Measurements from ENCODE around the gene MAD1L1. TPM values are rescaled to one million over a fixed set of nuclear protein-coding genes. Genes with fewer than 3 reads are reported as not detected.

Gene MAD1L1
- total and polyA plus RNA-seq, 2 of the 13 experiments (the other 11 are each of a cell fraction or from before 2014, with no cell fraction given) = 17.4 to 64.7 TPM

- no TSS peak for BruUV-seq (replicated peaks)
- intact Hi-C loops (cut with micrococcal nuclease; ENCODE audit: unreplicated experiment) = no loop called here
- TF ChIP-seq ZNF589 (CRISPR knock-in tag; conservative IDR thresholded peaks at IDR 0.05) = no peak
- no peak for TF ChIP-seq ZNF713 (CRISPR knock-in tag; IDR thresholded peaks at IDR 0.05)
- peak; percentile 26 for TF ChIP-seq AGO2 (optimal IDR thresholded peaks at IDR 0.05; ENCODE audit: low read depth, low read length)
- TF ChIP-seq GZF1 (CRISPR knock-in tag; IDR thresholded peaks at IDR 0.05) = no peak
- Histone ChIP-seq H3K9ac (ENCODE audit: insufficient read depth, low read depth, low read length) (no peak overlapping the region), H3K79me2 (ENCODE audit: insufficient read depth, low read length) (no peaks in the 10 kb centered on the region), H2AFZ (ENCODE audit: low read length) (no peak overlapping the region), H3K27me3 (ENCODE audit: control insufficient read depth in 1 of 2, insufficient read depth in 2 of 2, low read length in 2 of 2) (no peaks in the 10 kb centered on the region), H3K4me2 (ENCODE audit: low read depth, low read length) (no peak overlapping the region), H3K27ac (ENCODE audit: extremely low read length, insufficient read depth, low read length) (no peak overlapping the region), H3K4me1 (ENCODE audit: insufficient read depth, low read length) (no peaks in the 10 kb centered on the region), H3K9me3 (ENCODE audit: low read length) (no peaks in the 10 kb centered on the region), H3K36me3 (replicated peaks in 1 of 2; ENCODE audit: control insufficient read depth in 1 of 2, insufficient read depth in 2 of 2, low read length in 2 of 2) (peaks cover 3 to 15% of the 10 kb centered on the region in 2 experiments; a peak in 3 of 5 replicates), H4K20me1 (ENCODE audit: insufficient read depth, low read length) (no peaks in the 10 kb centered on the region), H3K4me3 (replicated peaks in 1 of 3; ENCODE audit: insufficient read depth in 1 of 3, low read depth in 2 of 3, low read length in 3 of 3) (no peak overlapping the region)
- CTCF ChIA-PET (ENCODE audit: low intra/inter-chr PET ratio, low total read pairs) = no interaction called here
- POLR2A ChIA-PET = no interaction called here
- DNase-seq (ENCODE audit: low spot score) (no peak), FAIRE-seq (no peak), ATAC-seq (no peak)
- over 99% methylated on average over 15 of the region's 33 CpGs for WGBS (ENCODE audit: low lambda C conversion rate)
- in situ Hi-C loops (cut with HindIII; ENCODE audit: extremely low pct_ligation_motif_present, low pct_unique_long_range_greater_than_20kb) = no loop called here
Observed at GRCh38 chr7:1973321-1974251, 259.2 kb downstream of the MAD1L1 start.

- DNase-seq (ENCODE audit: low spot score) (no peak), ATAC-seq (no peak), FAIRE-seq (no peak)
- H2AFZ ChIP-seq (ENCODE audit: low read length) = no peak overlapping the region
- 99% methylated on average over 8 of the region's 9 CpGs for WGBS (ENCODE audit: low lambda C conversion rate)
- no peaks in the 10 kb centered on the region for H3K27me3 ChIP-seq (ENCODE audit: control insufficient read depth in 1 of 2, insufficient read depth in 2 of 2, low read length in 2 of 2)
- no peaks in the 10 kb centered on the region for H4K20me1 ChIP-seq (ENCODE audit: insufficient read depth, low read length)
- no peak overlapping the region for H3K4me3 ChIP-seq (replicated peaks in 1 of 3; ENCODE audit: insufficient read depth in 1 of 3, low read depth in 2 of 3, low read length in 3 of 3)
- no TSS peak for BruUV-seq (replicated peaks)
- no peaks in the 10 kb centered on the region for H3K9me3 ChIP-seq (ENCODE audit: low read length)
- H3K36me3 ChIP-seq (replicated peaks in 1 of 2; ENCODE audit: control insufficient read depth in 1 of 2, insufficient read depth in 2 of 2, low read length in 2 of 2) = peaks cover 3 to 20% of the 10 kb centered on the region in 2 experiments; a peak in 3 of 5 replicates
- no peak overlapping the region for H3K4me2 ChIP-seq (ENCODE audit: low read depth, low read length)
- in situ Hi-C loops (cut with HindIII; ENCODE audit: extremely low pct_ligation_motif_present, low pct_unique_long_range_greater_than_20kb) (no loop called here), intact Hi-C loops (cut with micrococcal nuclease; ENCODE audit: unreplicated experiment) (no loop called here)
- H3K4me1 ChIP-seq (ENCODE audit: insufficient read depth, low read length) = no peaks in the 10 kb centered on the region
- H3K27ac ChIP-seq (ENCODE audit: extremely low read length, insufficient read depth, low read length) = no peak overlapping the region
- ChIA-PET POLR2A (no interaction called here), CTCF (ENCODE audit: low intra/inter-chr PET ratio, low total read pairs) (no interaction called here)
- no peaks in the 10 kb centered on the region for H3K79me2 ChIP-seq (ENCODE audit: insufficient read depth, low read length)
- H3K9ac ChIP-seq (ENCODE audit: insufficient read depth, low read depth, low read length) = no peak overlapping the region
- TF ChIP-seq ISL2 (CRISPR knock-in tag; IDR thresholded peaks at IDR 0.05) = no peak
- no peak for TF ChIP-seq EEA1 (CRISPR knock-in tag; IDR thresholded peaks at IDR 0.05; ENCODE audit: borderline replicate concordance)
- no peak for TF ChIP-seq ZNF468 (CRISPR knock-in tag; IDR thresholded peaks at IDR 0.05)
- no peak for TF ChIP-seq ZNF276 (CRISPR knock-in tag; IDR thresholded peaks at IDR 0.05; ENCODE audit: low read depth)
- TF ChIP-seq ZFP36L1 (CRISPR knock-in tag; IDR thresholded peaks at IDR 0.05) = no peak
- TF ChIP-seq ZBTB46 (CRISPR knock-in tag; IDR thresholded peaks at IDR 0.05; ENCODE audit: borderline replicate concordance) = no peak
- TF ChIP-seq MZF1 (CRISPR knock-in tag; IDR thresholded peaks at IDR 0.05; ENCODE audit: borderline replicate concordance) = no peak
- TF ChIP-seq SIN3A (IDR thresholded peaks at IDR 0.05; ENCODE audit: borderline replicate concordance, low read depth, low read length) = no peak
- TF ChIP-seq PAX8 (CRISPR knock-in tag; IDR thresholded peaks at IDR 0.05; ENCODE audit: borderline replicate concordance) = no peak
- TF ChIP-seq ONECUT2 (CRISPR knock-in tag; IDR thresholded peaks at IDR 0.05) = no peak
Observed at GRCh38 chr7:1972744-1973143, 260.0 kb downstream of the MAD1L1 start.

Data from HepG2 (cell line).